HepG2 (cell line): ENCODE data around the gene FAM114A1. TPM values are rescaled to one million over a fixed set of nuclear protein-coding genes. Genes with fewer than 3 reads are reported as not detected.

Source experiments
- ATAC-seq: fragments of 200-7000 bp; cut with Tn5 transposase; 3 replicates; pipeline ENCODE4 v1.9.1; 2020; ENCODE audit warnings: mild to moderate bottlenecking, moderate library complexity
- BruUV-seq: library from RNA; stranded (reverse); fragments of 400-500 nt; replicated peaks from 2 replicates; lab custom pipeline; 2021; lab: Mats Ljungman, UMichigan
- CTCF ChIA-PET: fragments of 300-600 bp; formaldehyde crosslinking; extraction: SDS; loops from one replicate; lab custom pipeline; 2021; ENCODE audit warnings: low total read pairs, inconsistent platforms, low intra/inter-chr PET ratio; lab: Yijun Ruan, JAX
- POLR2A ChIA-PET: fragments of 350-600 bp; sonication (Branson Sonifier 250); formaldehyde crosslinking; loops from one replicate; lab custom pipeline; 2020; ENCODE audit warnings: antibody characterized with exemption, inconsistent platforms; lab: Yijun Ruan, JAX
- DNase-seq: peaks from one replicate; pipeline ENCODE4 v3.0.0-alpha.2; 2015; ENCODE audit warnings: low spot score
- FAIRE-seq: peaks from 3 replicates; lab custom pipeline; 2011; peaks lifted over from hg19 to GRCh38; lab: Jason Lieb, UNC
- H2AFZ ChIP-seq: one replicate; pipeline ENCODE4 v1.6.1; 2011; ENCODE audit warnings: low read length, inconsistent platforms
- H3K27ac ChIP-seq: fragments of 300-600 bp; 3 replicates; pipeline ENCODE4 v1.8.0; 2011; ENCODE audit warnings: mixed run types, mild to moderate bottlenecking, mixed read lengths, low read length, inconsistent platforms; ENCODE audit not compliant: insufficient read depth; ENCODE audit errors: extremely low read length
- H3K27me3 ChIP-seq, 2 experiments: fragments of 200-600 bp in 1 of 2; 2 replicates in 1 of 2; 3 replicates in 1 of 2; pipeline versions ENCODE4 v1.6.0 to v1.8.0; 2011; ENCODE audit warnings: low read length in 2 of 2, mild to moderate bottlenecking in 2 of 2, moderate library complexity in 2 of 2, inconsistent platforms in 1 of 2; ENCODE audit not compliant: insufficient read depth in 2 of 2, control insufficient read depth in 1 of 2
- H3K36me3 ChIP-seq, 2 experiments: fragments of 200-600 bp in 1 of 2; replicated peaks in 1 of 2; 2 replicates in 1 of 2; 3 replicates in 1 of 2; pipeline versions ENCODE4 v1.5.1 to v1.8.0; 2011; ENCODE audit warnings: low read length in 2 of 2, inconsistent platforms in 1 of 2; ENCODE audit not compliant: insufficient read depth in 2 of 2, control insufficient read depth in 1 of 2
- H3K4me1 ChIP-seq: 2 replicates; pipeline ENCODE4 v1.5.1; 2012; ENCODE audit warnings: low read length, inconsistent platforms; ENCODE audit not compliant: insufficient read depth
- H3K4me2 ChIP-seq: 2 replicates; pipeline ENCODE4 v1.6.0; 2011; ENCODE audit warnings: low read depth, low read length, inconsistent platforms
- H3K4me3 ChIP-seq, 3 experiments: fragments of 200-600 bp in 1 of 3; sonication (generic), shearing (Covaris generic) in 1 of 3; replicated peaks in 1 of 3; 2 replicates each; pipeline ENCODE4 v1.5.1; 2011 to 2016; ENCODE audit warnings: low read length in 3 of 3, inconsistent platforms in 2 of 3, low read depth in 2 of 3, mild to moderate bottlenecking in 2 of 3, control low read depth in 1 of 3, mixed read lengths in 1 of 3; ENCODE audit not compliant: insufficient read depth in 1 of 3
- H3K79me2 ChIP-seq: one replicate; pipeline ENCODE4 v1.6.1; 2011; ENCODE audit warnings: low read length, inconsistent platforms; ENCODE audit not compliant: insufficient read depth
- H3K9ac ChIP-seq: 2 replicates; pipeline ENCODE4 v1.6.0; 2011; ENCODE audit warnings: mild to moderate bottlenecking, low read depth, low read length, inconsistent platforms; ENCODE audit not compliant: insufficient read depth
- H3K9me3 ChIP-seq: 2 replicates; pipeline ENCODE4 v1.5.1; 2012; ENCODE audit warnings: mild to moderate bottlenecking, low read length
- H4K20me1 ChIP-seq: 2 replicates; pipeline ENCODE4 v1.6.0; 2011; ENCODE audit warnings: inconsistent platforms, mild to moderate bottlenecking, low read length, moderate library complexity; ENCODE audit not compliant: insufficient read depth
- EHMT2 ChIP-seq: fragments of 200-600 bp; sonication (generic); IDR thresholded peaks from 2 replicates; pipeline ENCODE4 v1.7.0; 2017; ENCODE audit warnings: antibody characterized with exemption, low read depth, low read length, borderline replicate concordance
- FIP1L1 ChIP-seq: fragments of 200-400 bp; formaldehyde crosslinking; IDR thresholded peaks from 2 replicates; pipeline ENCODE4 v1.6.1; 2018; ENCODE audit warnings: low read depth, mild to moderate bottlenecking, low read length, moderate library complexity, borderline replicate concordance; ENCODE audit not compliant: insufficient read depth
- ONECUT2 ChIP-seq: sonication (generic); formaldehyde crosslinking; IDR thresholded peaks from 2 replicates; pipeline ENCODE4 v1.4.0; 2020; ENCODE audit warnings: missing genetic modification reagents
- RFX1 ChIP-seq: fragments of 450-650 bp; IDR thresholded peaks from 2 replicates; pipeline ENCODE4 v1.6.1; 2017
- ZKSCAN5 ChIP-seq: sonication (generic); formaldehyde crosslinking; IDR thresholded peaks from 2 replicates; pipeline ENCODE4 v1.5.1; 2020; ENCODE audit warnings: mild to moderate bottlenecking, missing genetic modification reagents
- ZNF101 ChIP-seq: sonication (generic); formaldehyde crosslinking; IDR thresholded peaks from 2 replicates; pipeline ENCODE4 v1.4.0; 2020; ENCODE audit warnings: mild to moderate bottlenecking, low read depth, missing genetic modification reagents, borderline replicate concordance
- WGBS: methylation state at CpG from one replicate; pipeline ENCODE4 v1.1.6; 2017; ENCODE audit warnings: low lambda C conversion rate; 5-methylcytosine and 5-hydroxymethylcytosine counted together
- in situ Hi-C: cut with HindIII; loops from 2 replicates; pipeline ENCODE4 v1.10.0; 2017; ENCODE audit warnings: low pct_unique_long_range_greater_than_20kb; ENCODE audit not compliant: extremely low pct_ligation_motif_present
- intact Hi-C: fragments of 100-400 bp; cut with micrococcal nuclease; formaldehyde crosslinking; loops from one replicate; pipeline ENCODE4 v1.10.0; 2022; ENCODE audit not compliant: unreplicated experiment
- polyA plus RNA-seq, 8 experiments: library from polyadenylated mRNA; depleted of rRNA in 3 of 8; stranded (reverse) in 7 of 8; unstranded in 1 of 8; fragments of >200 nt; fragmentation: Illumina TruSeq in 4 of 8; extraction: Trizol in 4 of 8; gene quantifications; 2 replicates each; pipeline versions ENCODE4 v1.2.1 to v1.2.3, GENCODE V29; 2011 to 2016; ENCODE audit warnings: low read depth in 4 of 8, missing spikeins in 1 of 8, mixed read lengths in 1 of 8; ENCODE audit not compliant: insufficient read depth in 1 of 8
- total RNA-seq, 5 experiments: library from RNA; depleted of rRNA; stranded (reverse); fragments of >200 nt; fragmentation: Illumina TruSeq; extraction: Trizol; gene quantifications; 2 replicates each; pipeline ENCODE4 v1.2.3, GENCODE V29; 2016; ENCODE audit warnings: low read depth in 1 of 5
- TF ChIP-seq, protein P1 (sequence below): sonication (generic); formaldehyde crosslinking; IDR thresholded peaks from 2 replicates; pipeline ENCODE4 v1.4.0; 2020; ENCODE audit warnings: missing genetic modification reagents
- TF ChIP-seq, protein P2 (sequence below): conservative IDR thresholded peaks from 2 replicates; pipeline ENCODE4 v1.6.1; 2018; ENCODE audit warnings: missing genetic modification reagents
- TF ChIP-seq, protein P3 (sequence below): IDR thresholded peaks from 2 replicates; pipeline ENCODE4 v1.6.1; 2016
- TF ChIP-seq, protein P4 (sequence below): fragments of 450-650 bp; IDR thresholded peaks from 2 replicates; pipeline ENCODE4 v1.6.1; 2016
- TF ChIP-seq, protein P5 (sequence below): sonication (generic); formaldehyde crosslinking; IDR thresholded peaks from 2 replicates; pipeline ENCODE4 v1.9.0; 2021; ENCODE audit warnings: missing genetic modification reagents, borderline replicate concordance
- TF ChIP-seq, protein P6 (sequence below): sonication (generic); formaldehyde crosslinking; IDR thresholded peaks from 2 replicates; pipeline ENCODE4 v1.5.0; 2020; ENCODE audit warnings: missing genetic modification reagents, mild to moderate bottlenecking, borderline replicate concordance

The FAM114A1 gene
- total and polyA plus RNA-seq, 2 of the 13 experiments (the other 11 are each of a cell fraction or from before 2014, with no cell fraction given) = 61.0 to 76.9 TPM

DNA sequence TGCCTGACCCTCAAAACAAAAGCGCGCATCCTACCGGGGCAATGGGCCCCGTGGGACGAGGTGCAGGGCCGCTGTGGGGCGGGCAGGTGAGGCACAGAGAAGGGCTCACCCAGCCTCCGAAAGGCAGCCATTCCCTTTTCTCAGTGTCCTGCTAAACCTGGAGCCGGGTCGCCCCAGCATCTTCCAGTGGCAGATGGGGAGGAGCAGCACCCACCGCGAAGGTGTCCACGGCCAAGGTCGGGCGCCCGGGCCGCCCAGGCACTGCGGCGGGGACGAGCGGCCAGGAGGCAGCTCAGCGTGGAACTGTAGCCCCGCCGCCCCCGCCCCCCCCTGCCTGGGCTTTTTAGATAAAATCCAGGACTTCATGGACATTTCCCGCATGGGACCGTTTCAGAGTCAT lies 43.8 kb upstream of the FAM114A1 start (continued):
- TF ChIP-seq, protein P1, sequence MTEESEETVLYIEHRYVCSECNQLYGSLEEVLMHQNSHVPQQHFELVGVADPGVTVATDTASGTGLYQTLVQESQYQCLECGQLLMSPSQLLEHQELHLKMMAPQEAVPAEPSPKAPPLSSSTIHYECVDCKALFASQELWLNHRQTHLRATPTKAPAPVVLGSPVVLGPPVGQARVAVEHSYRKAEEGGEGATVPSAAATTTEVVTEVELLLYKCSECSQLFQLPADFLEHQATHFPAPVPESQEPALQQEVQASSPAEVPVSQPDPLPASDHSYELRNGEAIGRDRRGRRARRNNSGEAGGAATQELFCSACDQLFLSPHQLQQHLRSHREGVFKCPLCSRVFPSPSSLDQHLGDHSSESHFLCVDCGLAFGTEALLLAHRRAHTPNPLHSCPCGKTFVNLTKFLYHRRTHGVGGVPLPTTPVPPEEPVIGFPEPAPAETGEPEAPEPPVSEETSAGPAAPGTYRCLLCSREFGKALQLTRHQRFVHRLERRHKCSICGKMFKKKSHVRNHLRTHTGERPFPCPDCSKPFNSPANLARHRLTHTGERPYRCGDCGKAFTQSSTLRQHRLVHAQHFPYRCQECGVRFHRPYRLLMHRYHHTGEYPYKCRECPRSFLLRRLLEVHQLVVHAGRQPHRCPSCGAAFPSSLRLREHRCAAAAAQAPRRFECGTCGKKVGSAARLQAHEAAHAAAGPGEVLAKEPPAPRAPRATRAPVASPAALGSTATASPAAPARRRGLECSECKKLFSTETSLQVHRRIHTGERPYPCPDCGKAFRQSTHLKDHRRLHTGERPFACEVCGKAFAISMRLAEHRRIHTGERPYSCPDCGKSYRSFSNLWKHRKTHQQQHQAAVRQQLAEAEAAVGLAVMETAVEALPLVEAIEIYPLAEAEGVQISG = no peak
- TF ChIP-seq ONECUT2 (CRISPR knock-in tag) (no peak), ZNF101 (CRISPR knock-in tag) (no peak), FIP1L1 (no peak)
- TF ChIP-seq, protein P2, sequence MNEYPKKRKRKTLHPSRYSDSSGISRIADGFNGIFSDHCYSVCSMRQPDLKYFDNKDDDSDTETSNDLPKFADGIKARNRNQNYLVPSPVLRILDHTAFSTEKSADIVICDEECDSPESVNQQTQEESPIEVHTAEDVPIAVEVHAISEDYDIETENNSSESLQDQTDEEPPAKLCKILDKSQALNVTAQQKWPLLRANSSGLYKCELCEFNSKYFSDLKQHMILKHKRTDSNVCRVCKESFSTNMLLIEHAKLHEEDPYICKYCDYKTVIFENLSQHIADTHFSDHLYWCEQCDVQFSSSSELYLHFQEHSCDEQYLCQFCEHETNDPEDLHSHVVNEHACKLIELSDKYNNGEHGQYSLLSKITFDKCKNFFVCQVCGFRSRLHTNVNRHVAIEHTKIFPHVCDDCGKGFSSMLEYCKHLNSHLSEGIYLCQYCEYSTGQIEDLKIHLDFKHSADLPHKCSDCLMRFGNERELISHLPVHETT (CRISPR knock-in tag) = no peak

DNA sequence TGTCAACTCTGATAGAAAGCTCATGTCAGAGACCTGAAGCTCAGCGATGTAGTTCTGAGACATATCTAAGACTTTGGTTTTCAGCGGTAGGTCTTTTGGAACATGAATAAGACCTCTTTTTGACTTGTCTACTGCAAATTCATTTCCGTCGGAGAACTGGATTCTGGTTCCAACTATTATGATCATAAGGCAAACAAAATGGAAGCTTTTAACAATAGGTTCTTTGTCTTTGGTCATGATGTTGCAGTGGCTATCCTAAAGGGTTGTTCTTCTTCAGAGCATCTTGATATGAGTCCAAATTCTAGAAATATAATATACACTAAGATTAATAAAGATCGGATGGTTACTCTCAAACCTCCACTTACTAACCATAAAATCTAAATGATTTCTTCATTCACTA lies 38.4 kb upstream of the FAM114A1 start:
- no peak for ATAC-seq
- Histone ChIP-seq H2AFZ (no peak overlapping the region), H3K4me1 (peaks cover 4% of the 10 kb centered on the region; the same call in 1 of the 2 replicates), H3K27me3 (no peaks in the 10 kb centered on the region), H3K9me3 (no peaks in the 10 kb centered on the region), H3K79me2 (no peaks in the 10 kb centered on the region), H3K36me3 (no peaks in the 10 kb centered on the region), H3K27ac (no peak overlapping the region), H3K4me3 (no peak overlapping the region), H4K20me1 (no peaks in the 10 kb centered on the region), H3K4me2 (no peak overlapping the region), H3K9ac (no peak overlapping the region)
- intact Hi-C loops = no loop called here
- no peak for FAIRE-seq
- 69% methylated on average over 5 of the region's 5 CpGs for WGBS
- BruUV-seq = no TSS peak
- no peak for DNase-seq
- POLR2A ChIA-PET = no interaction called here
- CTCF ChIA-PET = no interaction called here
- in situ Hi-C loops = no loop called here
- no peak for TF ChIP-seq RFX1
- TF ChIP-seq, protein P3, sequence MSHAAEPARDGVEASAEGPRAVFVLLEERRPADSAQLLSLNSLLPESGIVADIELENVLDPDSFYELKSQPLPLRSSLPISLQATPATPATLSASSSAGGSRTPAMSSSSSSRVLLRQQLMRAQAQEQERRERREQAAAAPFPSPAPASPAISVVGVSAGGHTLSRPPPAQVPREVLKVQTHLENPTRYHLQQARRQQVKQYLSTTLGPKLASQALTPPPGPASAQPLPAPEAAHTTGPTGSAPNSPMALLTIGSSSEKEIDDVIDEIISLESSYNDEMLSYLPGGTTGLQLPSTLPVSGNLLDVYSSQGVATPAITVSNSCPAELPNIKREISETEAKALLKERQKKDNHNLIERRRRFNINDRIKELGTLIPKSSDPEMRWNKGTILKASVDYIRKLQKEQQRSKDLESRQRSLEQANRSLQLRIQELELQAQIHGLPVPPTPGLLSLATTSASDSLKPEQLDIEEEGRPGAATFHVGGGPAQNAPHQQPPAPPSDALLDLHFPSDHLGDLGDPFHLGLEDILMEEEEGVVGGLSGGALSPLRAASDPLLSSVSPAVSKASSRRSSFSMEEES (CRISPR knock-in tag) = no peak
- TF ChIP-seq, protein P4, sequence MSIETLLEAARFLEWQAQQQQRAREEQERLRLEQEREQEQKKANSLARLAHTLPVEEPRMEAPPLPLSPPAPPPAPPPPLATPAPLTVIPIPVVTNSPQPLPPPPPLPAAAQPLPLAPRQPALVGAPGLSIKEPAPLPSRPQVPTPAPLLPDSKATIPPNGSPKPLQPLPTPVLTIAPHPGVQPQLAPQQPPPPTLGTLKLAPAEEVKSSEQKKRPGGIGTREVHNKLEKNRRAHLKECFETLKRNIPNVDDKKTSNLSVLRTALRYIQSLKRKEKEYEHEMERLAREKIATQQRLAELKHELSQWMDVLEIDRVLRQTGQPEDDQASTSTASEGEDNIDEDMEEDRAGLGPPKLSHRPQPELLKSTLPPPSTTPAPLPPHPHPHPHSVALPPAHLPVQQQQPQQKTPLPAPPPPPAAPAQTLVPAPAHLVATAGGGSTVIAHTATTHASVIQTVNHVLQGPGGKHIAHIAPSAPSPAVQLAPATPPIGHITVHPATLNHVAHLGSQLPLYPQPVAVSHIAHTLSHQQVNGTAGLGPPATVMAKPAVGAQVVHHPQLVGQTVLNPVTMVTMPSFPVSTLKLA = no peak
- no peak for TF ChIP-seq EHMT2
- no peak for TF ChIP-seq ZKSCAN5 (CRISPR knock-in tag)
- TF ChIP-seq, protein P5, sequence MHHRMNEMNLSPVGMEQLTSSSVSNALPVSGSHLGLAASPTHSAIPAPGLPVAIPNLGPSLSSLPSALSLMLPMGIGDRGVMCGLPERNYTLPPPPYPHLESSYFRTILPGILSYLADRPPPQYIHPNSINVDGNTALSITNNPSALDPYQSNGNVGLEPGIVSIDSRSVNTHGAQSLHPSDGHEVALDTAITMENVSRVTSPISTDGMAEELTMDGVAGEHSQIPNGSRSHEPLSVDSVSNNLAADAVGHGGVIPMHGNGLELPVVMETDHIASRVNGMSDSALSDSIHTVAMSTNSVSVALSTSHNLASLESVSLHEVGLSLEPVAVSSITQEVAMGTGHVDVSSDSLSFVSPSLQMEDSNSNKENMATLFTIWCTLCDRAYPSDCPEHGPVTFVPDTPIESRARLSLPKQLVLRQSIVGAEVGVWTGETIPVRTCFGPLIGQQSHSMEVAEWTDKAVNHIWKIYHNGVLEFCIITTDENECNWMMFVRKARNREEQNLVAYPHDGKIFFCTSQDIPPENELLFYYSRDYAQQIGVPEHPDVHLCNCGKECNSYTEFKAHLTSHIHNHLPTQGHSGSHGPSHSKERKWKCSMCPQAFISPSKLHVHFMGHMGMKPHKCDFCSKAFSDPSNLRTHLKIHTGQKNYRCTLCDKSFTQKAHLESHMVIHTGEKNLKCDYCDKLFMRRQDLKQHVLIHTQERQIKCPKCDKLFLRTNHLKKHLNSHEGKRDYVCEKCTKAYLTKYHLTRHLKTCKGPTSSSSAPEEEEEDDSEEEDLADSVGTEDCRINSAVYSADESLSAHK (CRISPR knock-in tag) = no peak
- TF ChIP-seq, protein P6, sequence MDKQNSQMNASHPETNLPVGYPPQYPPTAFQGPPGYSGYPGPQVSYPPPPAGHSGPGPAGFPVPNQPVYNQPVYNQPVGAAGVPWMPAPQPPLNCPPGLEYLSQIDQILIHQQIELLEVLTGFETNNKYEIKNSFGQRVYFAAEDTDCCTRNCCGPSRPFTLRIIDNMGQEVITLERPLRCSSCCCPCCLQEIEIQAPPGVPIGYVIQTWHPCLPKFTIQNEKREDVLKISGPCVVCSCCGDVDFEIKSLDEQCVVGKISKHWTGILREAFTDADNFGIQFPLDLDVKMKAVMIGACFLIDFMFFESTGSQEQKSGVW (CRISPR knock-in tag) = no peak
